IPS DF 6.9 (cell line): Measurements from ENCODE around the gene MCOLN1.

Experiments used
- DNase-seq: peaks from one replicate; pipeline ENCODE4 v3.0.0-alpha.2; 2013; ENCODE audit warnings: low read depth, low spot score
- H3K27ac ChIP-seq: one replicate; pipeline ENCODE4 v1.5.1; 2013; ENCODE audit warnings: low read length, control low read depth
- H3K27me3 ChIP-seq: 2 replicates; pipeline ENCODE4 v1.6.1; 2013; ENCODE audit warnings: mild to moderate bottlenecking, low read length; ENCODE audit not compliant: control insufficient read depth, insufficient read depth
- H3K36me3 ChIP-seq: 2 replicates; pipeline ENCODE4 v1.6.1; 2013; ENCODE audit warnings: low read length; ENCODE audit not compliant: control insufficient read depth, insufficient read depth
- H3K4me1 ChIP-seq: 2 replicates; pipeline ENCODE4 v1.6.1; 2013; ENCODE audit warnings: low read length; ENCODE audit not compliant: control insufficient read depth, insufficient read depth
- H3K4me3 ChIP-seq: 2 replicates; pipeline ENCODE4 v1.5.1; 2013; ENCODE audit warnings: mild to moderate bottlenecking, low read length
- H3K9me3 ChIP-seq: 2 replicates; pipeline ENCODE4 v1.6.1; 2013; ENCODE audit warnings: low read length, inconsistent platforms; ENCODE audit not compliant: control insufficient read depth, insufficient read depth
- WGBS: extraction: QIAGEN DNeasy Blood & Tissue Kit; methylation state at CpG from one replicate; pipeline ENCODE4 v1.1.7; 2013; ENCODE audit warnings: mixed read lengths, missing lambda C conversion rate; ENCODE audit not compliant: insufficient read length, insufficient coverage; 5-methylcytosine and 5-hydroxymethylcytosine counted together

Gene MCOLN1

DNA sequence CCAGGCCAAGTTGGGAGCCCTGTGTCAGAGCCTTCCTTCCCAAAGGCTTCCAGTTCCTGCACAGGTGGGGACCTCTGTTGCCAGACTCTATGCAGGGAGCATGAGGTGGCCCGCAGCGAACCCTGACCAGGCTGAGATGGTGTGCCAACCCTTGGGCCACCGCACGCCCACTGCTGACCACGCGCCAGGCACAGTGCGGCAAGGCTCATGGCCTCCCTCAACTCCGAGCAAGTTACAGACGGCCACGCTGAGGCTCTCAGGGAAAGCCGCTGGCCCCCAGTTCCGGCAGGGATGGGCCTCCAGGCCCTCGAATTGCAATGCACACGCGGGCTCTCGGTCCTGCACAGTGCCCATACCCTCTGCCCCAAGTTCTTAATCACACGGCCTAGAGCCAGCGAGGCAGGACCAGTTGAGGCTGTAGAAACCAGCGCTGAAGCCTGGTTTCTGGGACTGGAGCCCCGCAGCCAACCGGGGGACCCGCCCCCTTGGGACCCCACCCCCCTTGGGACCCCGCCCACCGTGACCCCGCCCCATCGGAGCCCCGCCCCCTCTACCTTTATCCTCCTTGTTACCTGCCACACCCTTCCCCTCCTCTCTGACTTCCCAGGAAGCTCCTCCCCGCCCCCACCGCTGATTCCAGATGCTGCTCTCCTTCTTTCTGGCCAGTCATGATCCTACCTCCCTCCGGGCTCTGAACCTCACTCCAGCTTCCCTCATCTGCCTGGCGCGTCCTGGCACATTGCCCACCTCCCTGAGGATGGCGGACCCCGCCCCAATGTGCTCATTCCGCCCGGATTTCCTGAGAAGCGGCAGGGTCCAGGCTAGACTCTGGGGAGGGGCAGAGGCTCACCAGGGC lies 39.6 kb upstream of the MCOLN1 start:
- no peaks in the 10 kb centered on the region for H3K9me3 ChIP-seq
- H3K27me3 ChIP-seq: no peaks in the 10 kb centered on the region
- H3K36me3 ChIP-seq: no peaks in the 10 kb centered on the region
- peaks cover 5% of the 10 kb centered on the region for H3K4me1 ChIP-seq
- WGBS: no CpG with 5 or more reads among the region's 37 CpGs
- DNase-seq: no peak
- no peak overlapping the region for H3K4me3 ChIP-seq
- H3K27ac ChIP-seq: no peak overlapping the region

GRCh38 chr19:7483720-7484201 lies 38.7 kb upstream of the MCOLN1 start:
- no peaks in the 10 kb centered on the region for H3K9me3 ChIP-seq
- no peak overlapping the region for H3K4me3 ChIP-seq
- no peak overlapping the region for H3K27ac ChIP-seq
- no peaks in the 10 kb centered on the region for H3K36me3 ChIP-seq
- H3K4me1 ChIP-seq: peaks cover 5% of the 10 kb centered on the region
- no CpG with 5 or more reads among the region's 17 CpGs for WGBS
- DNase-seq: no peak
- H3K27me3 ChIP-seq: no peaks in the 10 kb centered on the region

DNA sequence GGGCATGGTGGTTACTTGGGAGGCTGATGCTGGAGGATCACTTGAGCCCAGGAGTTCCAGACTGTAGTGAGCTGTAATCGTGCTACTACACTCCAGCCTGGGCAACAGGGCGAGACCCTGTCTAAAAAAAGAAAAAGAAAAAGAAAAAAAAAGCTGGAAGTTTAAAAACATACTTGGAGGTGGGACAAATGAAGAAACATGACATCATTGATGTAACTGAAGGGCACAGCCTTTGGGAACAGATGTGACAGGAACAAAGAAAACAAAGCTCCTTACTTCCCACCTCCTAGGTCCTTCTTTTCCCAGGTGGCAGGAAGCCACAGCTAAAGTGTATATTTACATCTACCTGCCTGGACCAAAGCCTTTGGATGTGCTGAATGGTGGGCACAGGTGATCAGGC lies 35.5 kb upstream of the MCOLN1 start:
- DNase-seq: no peak
- Histone ChIP-seq H3K4me3 (no peak overlapping the region), H3K4me1 (peaks cover 3% of the 10 kb centered on the region; the same call in 1 of the 2 replicates), H3K9me3 (no peaks in the 10 kb centered on the region), H3K27me3 (no peaks in the 10 kb centered on the region), H3K36me3 (no peaks in the 10 kb centered on the region), H3K27ac (no peak overlapping the region)
- WGBS: no CpG with 5 or more reads among the region's 2 CpGs

GRCh38 chr19:7488736-7489353 lies 33.6 kb upstream of the MCOLN1 start, which contains the start of gene PEX11G:
Gene PEX11G (minus strand): TSS chr19:7489035. CDS start chr19:7489010, 25 bp downstream.
- peak; percentile 82 for DNase-seq
- H3K27me3 ChIP-seq: no peaks in the 10 kb centered on the region
- WGBS: no CpG with 5 or more reads among the region's 49 CpGs
- H3K9me3 ChIP-seq: no peaks in the 10 kb centered on the region
- no peaks in the 10 kb centered on the region for H3K4me1 ChIP-seq
- peak within 1 kb of the TSS; percentile 42; the same call in 1 of the 2 replicates for H3K4me3 ChIP-seq
- no peak within 1 kb of the TSS for H3K27ac ChIP-seq
- no peaks in the 10 kb centered on the region for H3K36me3 ChIP-seq

GRCh38 chr19:7489609-7490044 lies 32.8 kb upstream of the MCOLN1 start:
- no peaks in the 10 kb centered on the region for H3K36me3 ChIP-seq
- H3K27ac ChIP-seq: no peak overlapping the region
- no peak for DNase-seq
- H3K27me3 ChIP-seq: no peaks in the 10 kb centered on the region
- H3K4me3 ChIP-seq: no peak overlapping the region
- H3K9me3 ChIP-seq: no peaks in the 10 kb centered on the region
- WGBS: no CpG with 5 or more reads among the region's 11 CpGs
- H3K4me1 ChIP-seq: no peaks in the 10 kb centered on the region

DNA sequence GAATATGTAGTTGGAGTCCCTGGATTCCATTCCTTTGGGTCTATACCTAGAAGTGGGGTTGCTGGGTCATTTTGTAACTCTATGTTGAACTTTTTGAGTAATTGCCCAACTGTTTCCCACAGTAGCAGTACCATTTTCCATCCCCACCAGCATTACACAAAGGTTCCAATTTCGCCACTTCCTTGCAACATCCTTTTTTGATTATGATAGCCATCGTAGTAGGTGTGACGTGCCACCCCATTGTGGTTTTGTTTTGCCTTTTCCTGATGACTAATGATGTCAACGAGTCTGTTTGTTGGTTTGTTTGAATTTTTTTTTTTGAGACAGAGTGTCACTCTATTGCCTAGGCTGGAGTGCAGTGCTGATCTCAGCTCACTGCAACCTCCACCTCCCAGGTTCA lies 30.3 kb upstream of the MCOLN1 start:
- WGBS: no CpG with 5 or more reads among the region's 4 CpGs

DNA sequence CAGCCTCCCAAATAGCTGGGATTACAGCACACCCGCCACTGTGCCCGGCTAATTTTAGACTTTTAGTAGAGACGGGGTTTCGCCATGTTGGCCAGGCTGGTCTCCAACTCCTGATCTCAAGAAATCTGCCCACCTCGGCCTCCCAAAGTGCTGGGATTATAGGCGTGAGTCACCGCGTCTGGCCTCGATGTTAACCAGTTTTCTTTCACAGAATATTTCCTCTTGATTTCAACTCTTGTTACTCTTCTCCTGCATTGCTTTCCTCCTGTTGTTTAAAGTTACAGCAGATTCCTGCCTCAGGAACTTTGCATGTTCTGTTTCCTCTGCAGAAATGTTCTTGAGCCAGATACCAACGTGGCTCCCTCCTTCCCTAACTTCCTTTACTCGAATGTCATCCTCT lies 29.9 kb upstream of the MCOLN1 start:
- DNase-seq: no peak
- Histone ChIP-seq H3K4me3 (no peak overlapping the region), H3K27me3 (no peaks in the 10 kb centered on the region), H3K36me3 (no peaks in the 10 kb centered on the region), H3K4me1 (no peaks in the 10 kb centered on the region), H3K9me3 (no peaks in the 10 kb centered on the region), H3K27ac (no peak overlapping the region)
- WGBS: no CpG with 5 or more reads among the region's 11 CpGs

More for the DNA sequence above, 30.3 kb upstream of the MCOLN1 start:
- H3K4me3 ChIP-seq: no peak overlapping the region
- no peak for DNase-seq
- H3K27me3 ChIP-seq: no peaks in the 10 kb centered on the region
- H3K9me3 ChIP-seq: no peaks in the 10 kb centered on the region
- H3K4me1 ChIP-seq: no peaks in the 10 kb centered on the region
- H3K36me3 ChIP-seq: no peaks in the 10 kb centered on the region
- no peak overlapping the region for H3K27ac ChIP-seq

DNA sequence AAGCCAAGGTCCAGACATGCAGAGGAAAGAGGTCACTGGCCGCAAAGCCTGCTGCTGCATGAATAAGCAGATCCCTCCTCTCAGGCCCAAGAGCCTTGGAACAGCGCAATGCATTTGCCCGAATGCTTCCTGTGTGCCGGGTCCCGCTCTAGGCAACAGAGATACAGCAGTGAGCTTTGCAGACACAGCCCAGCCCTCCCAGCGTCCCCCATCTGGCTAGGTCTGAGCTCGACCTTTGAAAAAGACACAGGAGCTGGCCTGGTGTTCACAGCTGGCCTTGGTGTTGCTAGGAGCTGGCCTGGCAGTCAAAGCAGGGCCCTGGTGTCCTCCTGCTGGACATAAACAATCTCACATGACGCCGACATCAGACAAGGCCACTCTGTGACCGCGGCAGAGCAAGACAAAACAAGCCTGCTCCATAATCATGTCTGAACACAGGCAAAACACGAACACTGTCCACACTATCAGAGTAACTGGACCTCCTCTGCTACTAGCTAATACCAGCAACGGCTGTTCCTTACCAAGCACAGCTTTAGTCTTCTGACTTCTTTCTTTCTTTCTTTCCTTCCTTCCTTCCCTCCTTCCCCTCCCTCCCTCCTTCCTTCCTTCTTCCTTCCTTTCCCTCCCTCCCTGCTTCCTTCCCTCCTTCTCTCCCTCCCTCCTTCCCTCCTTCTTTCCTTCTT lies 27.9 kb upstream of the MCOLN1 start:
- Histone ChIP-seq H3K9me3 (no peaks in the 10 kb centered on the region), H3K4me3 (no peak overlapping the region), H3K36me3 (no peaks in the 10 kb centered on the region), H3K27ac (no peak overlapping the region), H3K27me3 (no peaks in the 10 kb centered on the region), H3K4me1 (no peaks in the 10 kb centered on the region)
- WGBS: no CpG with 5 or more reads among the region's 13 CpGs
- DNase-seq: no peak

GRCh38 chr19:7497292-7497691 lies 25.1 kb upstream of the MCOLN1 start:
- Histone ChIP-seq H3K4me3 (no peak overlapping the region), H3K4me1 (no peaks in the 10 kb centered on the region), H3K36me3 (no peaks in the 10 kb centered on the region), H3K27ac (no peak overlapping the region), H3K27me3 (no peaks in the 10 kb centered on the region), H3K9me3 (no peaks in the 10 kb centered on the region)
- WGBS: no CpG with 5 or more reads among the region's 7 CpGs
- no peak for DNase-seq

DNA sequence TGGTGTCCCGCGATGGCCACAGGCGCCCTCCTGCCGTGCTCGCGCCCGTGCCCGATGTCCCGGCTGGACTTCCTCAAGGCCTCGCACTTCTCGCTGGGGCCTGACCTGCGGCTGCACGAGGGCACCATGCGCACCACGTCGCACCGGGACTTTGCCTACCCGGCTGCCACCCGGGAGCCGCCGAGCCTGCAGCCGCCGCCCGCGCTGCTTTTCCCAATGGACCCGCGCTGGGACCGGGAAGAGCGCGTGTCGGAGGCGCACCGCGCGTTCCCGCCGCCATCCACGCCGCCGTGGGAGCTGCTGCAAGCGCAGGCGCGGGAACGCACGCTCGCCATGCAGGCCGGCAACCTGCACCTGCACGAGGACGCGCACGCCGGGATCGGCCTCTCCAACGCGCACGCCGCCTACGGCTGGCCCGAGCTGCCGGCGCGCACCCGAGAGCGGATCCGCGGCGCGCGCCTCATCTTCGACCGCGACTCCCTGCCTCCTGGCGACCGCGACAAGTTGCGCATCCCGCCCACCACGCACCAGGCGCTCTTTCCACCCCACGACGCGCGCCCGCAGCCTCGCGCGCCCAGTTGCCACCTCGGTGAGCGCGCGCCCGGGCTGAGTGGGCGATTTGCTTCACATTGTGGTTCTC lies 21.5 kb upstream of the MCOLN1 start:
- H3K36me3 ChIP-seq: no peaks in the 10 kb centered on the region
- H3K4me3 ChIP-seq: peak overlapping the region; percentile 40; the same call in 1 of the 2 replicates
- no peaks in the 10 kb centered on the region for H3K27me3 ChIP-seq
- H3K9me3 ChIP-seq: no peaks in the 10 kb centered on the region
- DNase-seq: peak; percentile 75
- no CpG with 5 or more reads among the region's 93 CpGs for WGBS
- H3K27ac ChIP-seq: no peak overlapping the region
- H3K4me1 ChIP-seq: no peaks in the 10 kb centered on the region; the same call in 1 of the 2 replicates
